Activated CD4-positive, alpha-beta T cell treated with anti-CD3 and anti-CD28 coated beads for 24 hours (primary cell): ENCODE data around the gene TTC23.

ENCODE experiments used
- DNase-seq, 2 donors: peaks; one replicate each; pipeline ENCODE4 v3.0.0-alpha.2; 2020; ENCODE audit warnings: low read depth in 2 of 2

The TTC23 gene

DNA sequence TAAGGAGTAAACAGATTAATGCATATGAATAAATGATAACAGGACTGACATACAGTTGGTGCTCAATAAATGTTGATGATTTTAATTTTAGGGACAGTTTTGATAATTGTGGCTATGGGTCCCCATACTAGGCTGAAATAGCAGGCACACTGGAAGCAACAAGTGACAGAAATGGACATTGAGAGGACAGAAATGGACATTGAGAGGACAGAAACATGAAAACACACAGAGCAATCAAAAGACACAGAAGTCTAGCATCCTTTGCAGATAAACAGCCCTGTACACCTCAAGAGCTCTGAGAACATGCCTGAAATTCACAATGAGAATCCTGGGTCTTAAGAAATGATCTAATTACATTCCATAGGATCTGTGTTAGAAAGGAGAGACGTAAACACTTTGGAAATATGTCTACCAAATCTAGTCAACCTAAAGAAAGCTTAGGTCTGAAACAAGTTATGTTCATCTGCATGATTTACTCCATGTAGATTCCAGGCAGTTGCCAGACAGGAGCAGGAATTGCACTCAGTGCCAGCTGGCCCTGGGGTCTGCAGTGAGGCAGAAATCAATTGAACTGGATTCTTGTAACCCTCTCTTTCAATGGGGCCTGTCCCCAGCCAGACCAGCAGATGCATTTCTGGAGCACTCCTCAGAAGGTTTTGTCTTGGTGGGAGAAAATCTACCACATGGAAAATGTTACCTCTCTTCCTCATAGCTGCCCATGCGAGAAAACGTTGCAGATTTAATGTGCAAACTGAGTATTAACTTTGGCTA is 84.2 kb downstream of the TTC23 start:
- DNase-seq, result no peak

DNA sequence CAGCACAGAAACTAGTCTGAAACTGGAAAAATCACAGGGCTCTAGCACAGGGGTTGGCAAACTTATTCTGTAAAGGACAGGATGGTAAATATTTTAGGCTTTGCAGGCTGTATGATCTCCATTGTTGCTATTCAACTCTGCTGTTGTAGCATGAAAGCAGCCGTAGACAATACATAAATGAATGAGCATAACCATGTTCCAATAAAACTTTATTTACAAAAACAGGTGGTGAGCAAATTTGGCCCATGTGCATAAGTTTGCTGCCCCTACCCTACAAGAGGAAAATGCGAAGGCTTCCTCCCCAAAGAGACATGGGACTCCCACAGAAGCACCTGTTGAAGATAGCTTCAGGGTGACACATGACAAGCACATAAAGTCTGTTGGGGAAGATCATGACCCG is 85.3 kb downstream of the TTC23 start:
- no peak for DNase-seq

DNA sequence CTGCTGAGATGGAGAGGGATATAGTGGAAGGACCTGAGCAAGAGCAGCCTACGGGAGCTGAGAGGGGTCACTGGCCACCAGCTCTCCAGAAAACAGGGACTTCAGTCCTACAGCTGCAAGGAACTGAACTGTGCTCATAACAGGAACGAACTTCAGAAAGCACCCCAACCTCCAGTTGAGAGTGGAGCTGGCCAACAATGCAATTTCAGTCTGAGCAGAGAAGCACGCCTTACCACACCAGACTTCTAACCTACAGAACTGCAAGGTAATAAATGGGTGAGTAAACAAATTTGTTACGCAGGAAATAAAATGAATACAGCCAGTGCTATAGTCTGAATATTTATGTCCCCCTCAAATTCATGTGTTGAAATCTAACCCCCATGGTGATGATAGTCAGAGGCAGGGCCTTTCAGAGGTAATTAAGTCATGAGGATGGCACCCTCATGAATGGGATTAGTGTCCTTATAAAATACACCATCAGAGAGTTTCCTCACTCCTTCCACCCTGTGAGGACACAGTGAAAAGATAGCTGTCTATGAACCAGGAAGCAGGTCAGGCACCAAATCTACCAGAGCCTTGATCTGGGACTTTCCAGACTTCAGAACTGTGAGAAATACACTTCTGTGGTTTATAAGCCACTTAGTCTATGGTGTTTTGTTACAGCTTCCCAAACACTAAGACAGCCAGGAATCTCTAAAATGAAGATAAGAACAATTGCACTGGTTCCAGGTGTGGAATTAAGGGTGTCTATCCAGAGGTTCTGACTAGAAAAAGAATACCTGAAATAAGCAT is 85.9 kb downstream of the TTC23 start:
- no peak for DNase-seq

DNA sequence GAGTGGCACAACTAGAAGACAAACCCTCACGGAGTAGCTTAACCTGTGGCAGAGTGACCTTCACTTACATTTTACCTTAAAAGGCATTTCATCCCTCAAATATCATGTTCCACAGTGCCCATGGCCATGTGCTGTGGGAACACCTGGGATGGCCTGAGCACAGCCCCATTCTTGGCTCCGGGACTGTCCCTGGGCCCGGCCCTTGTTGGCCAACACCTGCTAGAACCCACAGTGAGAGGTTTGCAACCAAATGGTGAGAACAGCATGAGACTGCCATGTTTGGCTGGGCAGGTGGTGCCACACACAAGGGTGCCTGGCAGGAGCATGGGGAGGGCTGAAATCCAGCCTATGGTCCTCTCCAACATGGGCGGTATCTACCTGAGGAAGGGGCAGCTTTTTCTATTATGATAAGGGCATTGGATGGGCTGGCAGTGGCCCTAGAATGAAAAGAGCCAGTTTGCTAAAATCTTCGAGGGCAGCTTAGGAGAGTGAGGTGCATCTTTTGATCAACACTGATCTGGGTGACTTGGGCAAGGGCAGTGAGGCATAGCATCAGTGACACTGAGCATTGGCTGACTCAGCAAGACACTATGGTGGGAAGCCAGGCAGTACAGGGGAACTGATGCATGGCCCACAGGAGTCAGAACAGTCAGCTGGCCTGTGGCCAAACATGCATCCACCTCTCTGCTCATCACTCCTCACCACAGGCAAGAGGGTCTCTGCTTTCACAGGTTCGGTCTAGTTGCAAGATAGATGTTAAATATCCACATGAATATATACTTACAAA is 90.6 kb downstream of the TTC23 start:
- DNase-seq, result no peak

DNA sequence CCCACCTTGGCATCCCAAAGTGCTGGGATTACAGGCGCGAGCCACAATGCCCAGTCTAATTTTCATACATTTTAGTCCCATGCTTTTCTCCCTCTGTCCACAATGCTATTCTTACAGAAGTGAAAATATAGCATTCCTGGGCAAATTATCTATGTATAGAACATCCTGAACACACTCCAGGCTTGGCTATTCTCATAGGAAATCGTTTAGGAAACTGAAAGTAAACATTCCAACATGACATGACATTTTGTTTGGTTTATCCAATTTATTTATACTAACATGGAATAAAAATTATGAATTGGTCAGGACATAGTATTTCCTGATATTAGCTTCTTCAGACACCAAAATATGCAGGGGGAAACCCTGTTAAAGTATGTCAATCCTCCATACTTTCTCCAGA is 91.9 kb downstream of the TTC23 start:
- no peak for DNase-seq

DNA sequence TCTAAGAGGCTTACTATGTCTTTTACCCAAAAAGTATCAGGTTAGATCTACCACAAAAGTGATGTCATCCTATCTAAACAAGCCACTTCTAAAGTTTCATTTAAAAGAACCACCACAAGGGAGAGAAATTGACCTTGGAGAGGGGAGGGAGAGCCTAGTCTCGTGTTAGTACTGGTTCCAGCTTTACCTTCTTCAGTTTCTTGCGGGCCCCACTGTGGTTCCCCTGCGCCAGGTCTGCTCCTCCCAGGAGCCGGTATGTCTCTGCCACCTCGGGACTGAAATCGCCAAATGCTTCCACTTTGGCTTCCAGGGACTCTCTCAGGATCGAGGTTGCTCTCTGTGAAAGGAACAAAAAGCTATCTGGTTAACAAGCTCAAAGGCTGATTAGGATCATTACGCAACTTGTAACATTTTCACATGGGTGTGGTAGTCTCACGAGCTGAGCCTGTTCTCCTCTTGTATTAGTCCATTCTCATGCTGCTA is 93.4 kb downstream of the TTC23 start:
- DNase-seq, result no peak

DNA sequence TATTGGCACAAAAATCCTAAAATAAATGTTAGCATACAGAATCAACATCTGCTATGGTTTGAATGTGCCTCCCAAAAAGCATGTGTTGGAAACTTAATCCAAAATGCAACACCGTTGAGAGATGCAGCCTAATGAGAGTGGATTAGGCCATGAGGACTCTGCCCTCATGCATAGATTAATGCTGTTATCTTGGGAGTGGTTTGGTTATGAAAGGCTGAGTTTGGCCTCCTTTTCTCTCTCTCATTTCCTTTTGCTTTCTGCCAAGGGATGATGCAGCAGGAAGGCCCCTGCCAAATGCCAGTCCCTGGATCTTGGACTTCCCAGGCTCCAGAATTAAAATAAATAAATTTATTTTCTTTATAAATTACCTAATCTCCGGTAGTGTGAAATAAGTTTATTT is 95.1 kb downstream of the TTC23 start:
- no peak for DNase-seq

DNA sequence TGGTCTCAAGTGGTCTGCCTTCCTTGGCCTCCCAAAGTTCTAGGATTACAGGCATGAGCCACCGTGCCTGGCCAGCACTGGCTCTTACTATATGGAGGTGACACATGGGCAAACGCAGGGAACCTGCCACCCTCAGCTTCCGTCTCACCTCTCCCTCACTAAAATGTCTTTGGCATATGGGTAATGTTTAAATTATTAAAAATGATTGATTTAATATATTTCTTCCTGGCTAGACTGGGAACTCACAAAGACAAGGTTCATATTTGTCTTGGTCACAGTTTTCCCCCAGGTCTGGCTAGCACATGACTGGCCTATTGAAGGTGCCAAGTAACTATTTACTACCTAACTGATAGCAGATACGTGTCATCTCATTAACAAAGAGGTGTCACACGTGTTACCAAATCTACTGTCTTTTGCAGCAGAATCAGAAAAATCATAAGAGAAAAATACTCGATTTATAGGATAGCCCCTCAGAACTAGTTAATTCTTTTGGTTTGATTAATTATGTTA is 96.3 kb downstream of the TTC23 start:
- no peak for DNase-seq

DNA sequence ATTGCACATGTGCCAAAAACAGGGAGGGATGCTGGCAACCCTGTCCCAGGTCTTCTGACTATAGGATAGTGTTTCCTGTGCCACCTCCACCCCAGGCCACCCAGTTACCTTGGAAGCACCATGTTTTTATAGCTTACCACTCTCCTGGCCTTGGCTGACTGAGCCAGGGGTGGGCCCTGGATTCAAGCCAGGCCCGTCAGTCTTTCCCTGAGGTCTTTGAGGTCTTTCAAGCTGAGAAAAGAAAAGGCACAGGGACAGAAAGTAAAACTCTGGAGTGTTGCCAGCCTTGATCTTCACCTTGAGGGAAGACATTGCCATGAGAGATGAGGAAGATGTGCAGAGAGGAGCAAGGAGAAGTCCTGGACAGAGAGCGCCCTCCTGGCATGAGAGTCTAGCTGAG is 98.2 kb downstream of the TTC23 start:
- DNase-seq, result no peak

DNA sequence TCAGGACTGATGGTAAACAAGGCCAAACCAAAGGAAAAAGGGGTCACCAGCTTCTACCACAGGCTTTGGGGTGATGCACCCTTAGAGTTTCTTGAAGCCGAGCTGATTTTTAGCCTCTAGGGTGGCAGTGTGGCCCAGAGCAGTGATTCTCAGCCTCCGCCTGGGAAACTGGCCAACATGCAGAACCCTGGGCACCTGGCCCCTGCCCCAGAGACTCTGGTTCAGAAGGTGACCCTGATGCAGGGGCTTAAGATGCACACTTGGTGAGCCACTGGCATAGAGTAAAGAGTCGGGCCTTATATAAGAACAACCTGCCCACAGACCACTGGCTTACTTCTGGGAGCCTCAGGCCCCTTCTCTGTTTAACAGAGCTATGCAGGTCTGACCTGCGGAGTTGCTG is 100.0 kb downstream of the TTC23 start:
- DNase-seq, result no peak

DNA sequence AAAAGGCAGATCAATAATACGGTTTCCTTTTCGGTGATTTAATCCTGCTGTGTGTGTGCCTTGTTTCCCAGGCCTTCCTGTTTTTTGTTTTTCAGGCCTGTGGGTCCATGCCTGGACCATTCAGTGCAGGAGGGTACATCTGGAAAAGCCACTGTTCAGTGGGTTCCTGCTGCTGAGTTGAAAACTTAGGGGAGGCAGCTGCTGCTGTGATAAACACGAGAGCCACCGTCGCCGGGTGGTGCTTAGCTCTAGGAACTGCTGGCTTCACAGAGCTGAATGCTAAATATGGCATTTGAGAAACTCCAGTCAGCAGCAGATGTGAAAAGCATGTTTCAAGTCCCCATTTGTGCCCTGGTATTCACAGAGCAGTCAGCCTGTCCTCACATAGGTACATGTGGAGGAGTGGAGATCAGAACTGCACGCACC is 100.5 kb downstream of the TTC23 start:
- DNase-seq, result no peak

DNA sequence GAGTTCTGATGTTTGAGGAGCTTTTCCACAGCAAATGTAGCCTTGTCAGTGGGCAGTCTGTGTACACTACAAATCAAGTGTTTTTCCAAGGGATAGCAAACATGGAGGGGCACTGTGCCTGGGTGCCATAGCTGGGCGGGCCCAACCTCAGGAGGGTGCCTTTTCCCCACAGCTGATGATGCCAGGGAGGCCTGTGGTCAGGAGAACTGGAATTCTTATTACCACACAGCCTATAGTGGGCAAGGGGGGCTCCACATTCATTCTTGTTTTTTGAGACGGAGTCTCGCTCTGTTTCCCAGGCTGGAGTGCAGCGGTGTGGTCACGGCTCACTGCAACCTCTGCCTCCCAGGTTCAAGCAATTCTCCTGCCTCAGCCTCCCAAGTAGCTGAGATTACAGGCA is 102.7 kb downstream of the TTC23 start:
- no peak for DNase-seq

DNA sequence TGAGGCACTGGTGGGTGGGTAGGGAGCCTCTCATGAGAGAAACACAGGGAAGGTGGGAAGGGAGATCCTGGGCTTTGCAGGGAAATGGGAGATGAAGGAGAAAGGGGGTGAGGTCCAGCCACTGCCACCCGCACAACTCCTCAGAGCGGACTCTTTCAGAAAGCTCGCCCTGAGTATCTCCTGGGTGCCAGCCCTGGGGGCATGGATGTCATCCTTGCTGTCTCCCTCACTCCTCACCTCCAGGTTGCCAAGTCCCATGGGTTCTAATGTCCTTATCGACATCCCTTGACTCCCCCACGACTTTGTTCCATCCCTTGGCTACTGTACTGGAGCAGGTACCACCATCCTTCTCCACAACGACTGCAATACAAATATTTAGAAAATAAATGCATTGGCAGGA is 103.6 kb downstream of the TTC23 start:
- no peak for DNase-seq

DNA sequence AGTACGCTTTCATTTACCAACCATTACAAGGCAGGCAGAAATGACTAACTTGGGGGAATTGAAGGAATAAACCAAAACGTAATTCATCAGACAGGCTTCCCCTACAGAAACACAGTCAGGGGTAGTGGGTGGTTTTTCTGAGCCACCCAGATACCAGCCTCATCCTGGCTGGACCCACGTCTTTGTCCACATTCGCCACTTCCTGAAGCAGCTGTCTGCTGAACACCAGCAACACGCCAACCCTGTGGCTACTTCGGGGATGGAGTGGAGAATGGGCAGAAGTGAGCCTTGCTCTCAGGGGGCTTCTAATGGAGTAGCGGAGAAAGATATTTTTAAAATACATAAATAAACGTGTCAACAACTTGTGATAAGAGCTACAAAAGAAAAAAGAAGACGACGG is 104.4 kb downstream of the TTC23 start:
- no peak for DNase-seq

DNA sequence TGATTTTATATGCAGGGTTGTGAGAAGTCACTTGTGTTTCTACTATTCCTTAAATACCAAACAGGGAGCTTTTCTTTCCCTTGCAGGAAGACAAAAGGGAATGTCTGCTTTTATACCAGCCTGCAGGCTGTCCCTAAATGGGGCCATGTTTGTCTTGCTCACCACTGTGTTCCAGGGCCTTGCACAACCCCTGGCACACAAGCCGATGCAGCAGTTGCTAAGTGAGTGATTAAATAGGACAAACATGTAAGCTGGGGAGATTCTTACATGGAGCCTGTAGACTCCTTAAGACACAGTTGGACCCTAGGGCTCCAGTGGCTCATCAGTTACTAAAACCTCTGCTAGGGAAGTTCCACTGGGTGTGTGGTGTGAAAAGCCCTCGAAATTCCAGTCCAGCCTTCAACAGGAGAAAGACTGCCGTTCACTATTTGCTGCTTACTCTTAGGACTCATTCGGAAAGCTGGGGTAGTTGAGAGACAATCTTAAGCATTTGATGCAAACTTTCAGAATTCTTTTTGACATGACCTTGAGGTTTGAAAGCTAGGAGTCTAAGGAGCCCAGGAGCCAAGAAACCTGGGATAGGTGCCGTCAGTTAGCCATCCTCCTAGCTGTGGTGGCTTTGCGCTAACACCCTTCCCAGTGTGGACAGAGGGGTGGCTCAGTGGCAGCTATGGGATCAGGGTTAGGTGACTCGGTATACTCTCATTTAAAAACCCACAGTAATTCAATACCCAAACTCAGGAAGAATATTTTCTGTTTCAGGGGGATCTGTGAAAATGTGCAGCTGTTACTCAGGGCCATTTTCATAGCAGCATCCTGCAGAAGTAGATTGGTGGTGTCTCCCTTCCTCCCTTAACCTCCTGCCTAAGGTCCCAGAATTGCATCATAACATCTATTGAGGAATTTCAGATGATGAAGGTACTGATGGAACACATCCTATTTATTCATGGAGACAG is 105.4 kb downstream of the TTC23 start:
- DNase-seq, result no peak

DNA sequence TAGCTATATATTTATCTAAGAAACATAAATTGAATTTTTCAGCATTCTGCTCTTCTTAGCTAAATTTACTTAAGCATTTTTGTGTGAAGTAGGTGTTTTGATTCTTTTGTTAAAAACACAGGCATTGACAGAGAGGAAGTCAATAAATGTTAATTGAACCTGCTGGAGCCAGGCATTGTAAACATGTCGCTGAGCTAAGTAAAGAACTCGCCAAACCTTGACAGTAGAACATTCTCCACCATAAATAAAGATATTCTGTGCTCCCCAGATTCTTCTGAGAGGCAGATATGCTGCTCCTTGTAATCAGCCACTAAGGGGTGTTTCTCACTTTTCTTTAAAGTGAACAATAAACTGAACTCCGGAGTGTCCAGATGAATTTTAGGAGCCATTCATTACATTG is 106.1 kb downstream of the TTC23 start:
- no peak for DNase-seq

DNA sequence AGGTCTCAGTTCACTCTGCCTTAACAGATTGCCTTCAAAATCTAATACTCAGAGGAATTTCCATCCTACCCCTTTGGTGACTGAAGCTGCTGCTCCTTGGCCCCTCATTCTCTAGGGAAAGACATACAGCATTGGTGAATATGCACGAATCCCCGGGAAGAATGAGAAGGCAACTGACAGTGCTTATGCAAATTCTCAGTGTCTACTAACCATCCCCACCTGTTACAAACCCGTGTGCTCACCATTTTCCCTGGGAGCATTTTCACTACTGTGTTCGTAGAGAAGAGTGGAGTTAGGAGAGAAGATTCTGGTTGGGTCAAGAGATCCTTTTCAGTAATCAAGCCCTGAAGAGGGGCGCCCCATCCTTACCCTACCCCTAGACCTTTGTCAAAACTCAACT is 106.8 kb downstream of the TTC23 start:
- DNase-seq, result no peak

DNA sequence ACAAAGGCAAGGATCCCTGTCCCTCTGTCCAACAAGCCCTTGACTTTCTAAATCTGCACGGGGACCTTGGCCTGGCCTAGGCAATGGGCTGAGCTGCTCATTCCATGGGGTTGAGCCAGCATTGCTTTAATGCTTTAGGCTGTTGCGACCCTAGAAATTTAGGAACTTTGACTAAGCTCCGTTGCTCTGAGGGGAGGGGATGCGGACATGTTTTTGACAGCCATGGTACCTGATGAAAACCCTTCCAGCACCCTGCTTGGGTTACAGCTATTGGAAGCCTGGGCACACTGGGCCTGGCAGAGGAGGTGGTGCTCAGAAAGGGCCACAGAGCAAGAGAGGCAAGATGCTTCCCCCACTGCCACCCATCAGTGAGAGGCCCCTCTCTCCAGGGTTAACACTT is 107.4 kb downstream of the TTC23 start:
- DNase-seq, result no peak

DNA sequence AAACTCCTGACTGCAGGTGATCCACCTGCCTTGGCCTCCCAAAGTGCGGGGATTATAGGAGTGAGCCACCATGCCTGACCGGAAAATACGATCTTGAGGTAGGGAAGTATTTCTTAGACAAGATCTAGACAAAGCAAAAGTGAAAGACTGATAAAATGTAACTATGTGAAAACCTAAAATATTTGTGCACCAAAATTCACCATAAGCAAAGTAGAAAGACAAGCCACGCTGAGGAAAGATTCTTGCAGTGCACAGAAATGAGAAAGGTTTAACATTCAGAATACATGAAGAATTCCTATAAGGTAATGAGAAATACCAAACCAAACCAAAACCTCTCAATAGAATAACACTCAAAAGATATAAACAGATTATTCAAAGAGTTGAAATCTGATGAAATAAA is 108.8 kb downstream of the TTC23 start:
- no peak for DNase-seq

DNA sequence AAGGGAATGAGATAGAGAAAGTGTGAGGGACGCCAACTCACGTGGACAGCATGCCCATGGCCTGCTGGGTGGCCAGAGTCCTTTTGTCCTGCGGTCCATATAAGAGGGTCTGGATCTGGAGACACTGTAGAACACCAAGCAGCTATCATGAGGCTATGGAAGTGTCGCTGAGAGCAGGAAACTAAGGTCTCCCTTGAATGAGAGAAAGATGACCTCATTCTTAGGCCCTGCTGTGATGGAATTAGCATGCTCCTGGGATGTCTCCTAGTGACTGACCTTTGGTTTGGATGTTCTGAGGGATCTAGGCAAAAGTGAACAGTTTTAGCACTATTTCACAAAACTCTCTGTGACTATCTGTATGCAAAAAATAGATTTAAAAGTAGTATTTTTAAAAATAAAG is 110.1 kb downstream of the TTC23 start:
- DNase-seq, result no peak

DNA sequence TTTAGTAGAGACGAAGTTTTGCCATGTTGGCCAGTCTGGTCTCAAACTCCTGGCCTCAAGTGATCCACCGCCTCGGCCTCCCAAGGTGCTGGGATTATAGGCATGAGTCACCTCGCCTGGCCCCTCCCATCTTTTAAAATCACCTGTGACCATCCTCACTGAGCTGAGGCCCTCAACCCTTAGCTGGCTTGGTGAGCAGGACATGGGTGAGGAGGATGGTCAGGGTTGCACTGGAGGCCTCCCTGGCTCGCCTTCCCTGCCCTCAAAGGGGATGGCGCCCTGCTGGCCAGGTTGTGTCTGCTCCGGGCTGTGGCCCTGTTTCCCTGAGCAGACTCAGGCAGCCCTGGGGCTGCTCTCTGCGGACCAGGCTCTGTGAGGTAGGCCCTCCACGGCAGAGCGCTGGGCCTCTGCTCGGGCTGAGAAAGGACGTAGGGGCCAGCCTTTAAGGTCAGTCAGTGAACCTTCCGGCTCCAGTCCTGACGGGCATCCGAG is 110.8 kb downstream of the TTC23 start:
- DNase-seq, result no peak
